ENCODE results near the gene CBARP. TPM values are rescaled to one million over a fixed set of nuclear protein-coding genes. Genes with fewer than 3 reads are reported as not detected.
A peak's percentile ranks its signal among the peaks of the same experiment; 100 is the strongest.

CBARP gene
- total and polyA plus RNA-seq, 2 of the 13 experiments (the other 11 are each of a cell fraction or from before 2014, with no cell fraction given): 1.2 to 1.4 TPM

DNA sequence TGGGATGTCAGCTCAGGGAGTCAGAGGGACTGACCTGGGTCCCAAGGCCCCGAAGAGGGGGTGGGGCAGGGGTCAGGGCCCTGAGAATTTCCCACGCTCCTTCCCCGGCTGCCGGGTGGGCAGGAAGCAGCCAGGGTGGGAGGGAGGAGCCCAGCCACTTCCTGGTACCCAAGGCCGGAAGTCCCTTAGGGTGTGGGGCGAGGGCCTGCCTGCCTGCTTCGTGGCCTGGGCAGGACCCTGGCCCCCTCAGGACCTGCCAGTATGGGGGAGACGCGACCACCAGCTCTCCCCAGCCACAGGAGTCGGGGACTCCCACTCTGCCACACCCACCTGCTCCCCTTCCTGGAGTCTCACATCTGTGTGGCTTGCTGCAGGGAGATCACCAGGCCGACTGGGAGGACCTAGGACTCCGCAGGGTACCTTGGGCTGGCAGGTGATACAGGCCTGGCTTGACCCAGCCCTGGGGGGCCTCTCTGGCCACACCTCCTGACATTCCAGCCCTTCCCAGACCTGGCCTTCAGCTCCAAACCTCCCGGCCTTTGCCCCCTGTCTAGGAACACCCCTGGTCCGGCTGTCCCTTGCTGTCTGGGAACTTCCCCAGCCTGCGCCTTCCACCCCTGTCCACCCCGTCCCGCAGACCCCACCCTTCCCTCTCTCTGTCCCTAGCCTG is 21.5 kb upstream of the CBARP start (continued):
- TF ChIP-seq, protein P1, sequence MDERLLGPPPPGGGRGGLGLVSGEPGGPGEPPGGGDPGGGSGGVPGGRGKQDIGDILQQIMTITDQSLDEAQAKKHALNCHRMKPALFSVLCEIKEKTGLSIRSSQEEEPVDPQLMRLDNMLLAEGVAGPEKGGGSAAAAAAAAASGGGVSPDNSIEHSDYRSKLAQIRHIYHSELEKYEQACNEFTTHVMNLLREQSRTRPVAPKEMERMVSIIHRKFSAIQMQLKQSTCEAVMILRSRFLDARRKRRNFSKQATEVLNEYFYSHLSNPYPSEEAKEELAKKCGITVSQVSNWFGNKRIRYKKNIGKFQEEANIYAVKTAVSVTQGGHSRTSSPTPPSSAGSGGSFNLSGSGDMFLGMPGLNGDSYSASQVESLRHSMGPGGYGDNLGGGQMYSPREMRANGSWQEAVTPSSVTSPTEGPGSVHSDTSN (CRISPR knock-in tag; IDR thresholded peaks at IDR 0.05): no peak; the same call in 1 of the 2 replicates
- TF ChIP-seq, protein P2, sequence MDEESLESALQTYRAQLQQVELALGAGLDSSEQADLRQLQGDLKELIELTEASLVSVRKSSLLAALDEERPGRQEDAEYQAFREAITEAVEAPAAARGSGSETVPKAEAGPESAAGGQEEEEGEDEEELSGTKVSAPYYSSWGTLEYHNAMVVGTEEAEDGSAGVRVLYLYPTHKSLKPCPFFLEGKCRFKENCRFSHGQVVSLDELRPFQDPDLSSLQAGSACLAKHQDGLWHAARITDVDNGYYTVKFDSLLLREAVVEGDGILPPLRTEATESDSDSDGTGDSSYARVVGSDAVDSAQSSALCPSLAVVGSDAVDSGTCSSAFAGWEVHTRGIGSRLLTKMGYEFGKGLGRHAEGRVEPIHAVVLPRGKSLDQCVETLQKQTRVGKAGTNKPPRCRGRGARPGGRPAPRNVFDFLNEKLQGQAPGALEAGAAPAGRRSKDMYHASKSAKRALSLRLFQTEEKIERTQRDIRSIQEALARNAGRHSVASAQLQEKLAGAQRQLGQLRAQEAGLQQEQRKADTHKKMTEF (CRISPR knock-in tag; IDR thresholded peaks at IDR 0.05): peak; percentile 97
- peak; percentile 73 for TF ChIP-seq PHF20 (CRISPR knock-in tag; IDR thresholded peaks at IDR 0.05)
- TF ChIP-seq JUN (CRISPR knock-in tag; IDR thresholded peaks at IDR 0.05): peak; percentile 41; the same call in 1 of the 2 replicates
- no peak; the same call in 1 of the 2 replicates for TF ChIP-seq ZMYM4 (CRISPR knock-in tag; IDR thresholded peaks at IDR 0.05)
- TF ChIP-seq NR2F1 (CRISPR knock-in tag; IDR thresholded peaks at IDR 0.05): peak; percentile 75 to 84
- TF ChIP-seq, protein P3, sequence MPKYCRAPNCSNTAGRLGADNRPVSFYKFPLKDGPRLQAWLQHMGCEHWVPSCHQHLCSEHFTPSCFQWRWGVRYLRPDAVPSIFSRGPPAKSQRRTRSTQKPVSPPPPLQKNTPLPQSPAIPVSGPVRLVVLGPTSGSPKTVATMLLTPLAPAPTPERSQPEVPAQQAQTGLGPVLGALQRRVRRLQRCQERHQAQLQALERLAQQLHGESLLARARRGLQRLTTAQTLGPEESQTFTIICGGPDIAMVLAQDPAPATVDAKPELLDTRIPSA (CRISPR knock-in tag; IDR thresholded peaks at IDR 0.05; ENCODE audit: borderline replicate concordance): no peak
- TF ChIP-seq THAP11 (CRISPR knock-in tag; IDR thresholded peaks at IDR 0.05): peak; percentile 82
- peak; percentile 93 for TF ChIP-seq POLR2AphosphoS5 (IDR thresholded peaks at IDR 0.05; ENCODE audit: low read depth, low read length)
- TF ChIP-seq, protein P4, sequence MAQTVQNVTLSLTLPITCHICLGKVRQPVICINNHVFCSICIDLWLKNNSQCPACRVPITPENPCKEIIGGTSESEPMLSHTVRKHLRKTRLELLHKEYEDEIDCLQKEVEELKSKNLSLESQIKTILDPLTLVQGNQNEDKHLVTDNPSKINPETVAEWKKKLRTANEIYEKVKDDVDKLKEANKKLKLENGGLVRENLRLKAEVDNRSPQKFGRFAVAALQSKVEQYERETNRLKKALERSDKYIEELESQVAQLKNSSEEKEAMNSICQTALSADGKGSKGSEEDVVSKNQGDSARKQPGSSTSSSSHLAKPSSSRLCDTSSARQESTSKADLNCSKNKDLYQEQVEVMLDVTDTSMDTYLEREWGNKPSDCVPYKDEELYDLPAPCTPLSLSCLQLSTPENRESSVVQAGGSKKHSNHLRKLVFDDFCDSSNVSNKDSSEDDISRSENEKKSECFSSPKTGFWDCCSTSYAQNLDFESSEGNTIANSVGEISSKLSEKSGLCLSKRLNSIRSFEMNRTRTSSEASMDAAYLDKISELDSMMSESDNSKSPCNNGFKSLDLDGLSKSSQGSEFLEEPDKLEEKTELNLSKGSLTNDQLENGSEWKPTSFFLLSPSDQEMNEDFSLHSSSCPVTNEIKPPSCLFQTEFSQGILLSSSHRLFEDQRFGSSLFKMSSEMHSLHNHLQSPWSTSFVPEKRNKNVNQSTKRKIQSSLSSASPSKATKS (CRISPR knock-in tag; IDR thresholded peaks at IDR 0.05): no peak
- TF ChIP-seq ZBTB42 (CRISPR knock-in tag; IDR thresholded peaks at IDR 0.05): no peak
- TF ChIP-seq, protein P5, sequence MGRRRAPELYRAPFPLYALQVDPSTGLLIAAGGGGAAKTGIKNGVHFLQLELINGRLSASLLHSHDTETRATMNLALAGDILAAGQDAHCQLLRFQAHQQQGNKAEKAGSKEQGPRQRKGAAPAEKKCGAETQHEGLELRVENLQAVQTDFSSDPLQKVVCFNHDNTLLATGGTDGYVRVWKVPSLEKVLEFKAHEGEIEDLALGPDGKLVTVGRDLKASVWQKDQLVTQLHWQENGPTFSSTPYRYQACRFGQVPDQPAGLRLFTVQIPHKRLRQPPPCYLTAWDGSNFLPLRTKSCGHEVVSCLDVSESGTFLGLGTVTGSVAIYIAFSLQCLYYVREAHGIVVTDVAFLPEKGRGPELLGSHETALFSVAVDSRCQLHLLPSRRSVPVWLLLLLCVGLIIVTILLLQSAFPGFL (CRISPR knock-in tag; IDR thresholded peaks at IDR 0.05): no peak
- TF ChIP-seq KMT2A (CRISPR knock-in tag; IDR thresholded peaks at IDR 0.05): 0 out of 2 replicates have a peak, but pooled peaks have one; percentile 21
- TF ChIP-seq, protein P6, sequence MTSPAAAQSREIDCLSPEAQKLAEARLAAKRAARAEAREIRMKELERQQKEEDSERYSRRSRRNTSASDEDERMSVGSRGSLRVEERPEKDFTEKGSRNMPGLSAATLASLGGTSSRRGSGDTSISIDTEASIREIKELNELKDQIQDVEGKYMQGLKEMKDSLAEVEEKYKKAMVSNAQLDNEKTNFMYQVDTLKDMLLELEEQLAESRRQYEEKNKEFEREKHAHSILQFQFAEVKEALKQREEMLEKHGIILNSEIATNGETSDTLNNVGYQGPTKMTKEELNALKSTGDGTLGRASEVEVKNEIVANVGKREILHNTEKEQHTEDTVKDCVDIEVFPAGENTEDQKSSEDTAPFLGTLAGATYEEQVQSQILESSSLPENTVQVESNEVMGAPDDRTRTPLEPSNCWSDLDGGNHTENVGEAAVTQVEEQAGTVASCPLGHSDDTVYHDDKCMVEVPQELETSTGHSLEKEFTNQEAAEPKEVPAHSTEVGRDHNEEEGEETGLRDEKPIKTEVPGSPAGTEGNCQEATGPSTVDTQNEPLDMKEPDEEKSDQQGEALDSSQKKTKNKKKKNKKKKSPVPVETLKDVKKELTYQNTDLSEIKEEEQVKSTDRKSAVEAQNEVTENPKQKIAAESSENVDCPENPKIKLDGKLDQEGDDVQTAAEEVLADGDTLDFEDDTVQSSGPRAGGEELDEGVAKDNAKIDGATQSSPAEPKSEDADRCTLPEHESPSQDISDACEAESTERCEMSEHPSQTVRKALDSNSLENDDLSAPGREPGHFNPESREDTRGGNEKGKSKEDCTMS (CRISPR knock-in tag; conservative IDR thresholded peaks at IDR 0.05): no peak
- peak; percentile 81; the same call in 1 of the 2 replicates for TF ChIP-seq RFXAP (CRISPR knock-in tag; IDR thresholded peaks at IDR 0.05; ENCODE audit: borderline replicate concordance)
- TF ChIP-seq KLF6 (CRISPR knock-in tag; IDR thresholded peaks at IDR 0.05): peak; percentile 66; the same call in 1 of the 2 replicates
- TF ChIP-seq SATB2 (CRISPR knock-in tag; IDR thresholded peaks at IDR 0.05): no peak
- TF ChIP-seq ZNF556 (CRISPR knock-in tag; IDR thresholded peaks at IDR 0.05; ENCODE audit: borderline replicate concordance): 0 out of 2 replicates have a peak, but pooled peaks have one; percentile 51
